NCI-H82 treated with DMSO at 0.1 percent for 48 hours (cell line): Measurements from ENCODE around the gene MC4R.

Experiments
- DNase-seq: peaks from one replicate; lab custom pipeline; 2025; ENCODE audit not compliant: unreplicated experiment; lab: John Stamatoyannopoulos, UW

MC4R gene

GRCh38 chr18:60329131-60329530, 43.4 kb downstream of the MC4R start:
- no peak for DNase-seq

DNA sequence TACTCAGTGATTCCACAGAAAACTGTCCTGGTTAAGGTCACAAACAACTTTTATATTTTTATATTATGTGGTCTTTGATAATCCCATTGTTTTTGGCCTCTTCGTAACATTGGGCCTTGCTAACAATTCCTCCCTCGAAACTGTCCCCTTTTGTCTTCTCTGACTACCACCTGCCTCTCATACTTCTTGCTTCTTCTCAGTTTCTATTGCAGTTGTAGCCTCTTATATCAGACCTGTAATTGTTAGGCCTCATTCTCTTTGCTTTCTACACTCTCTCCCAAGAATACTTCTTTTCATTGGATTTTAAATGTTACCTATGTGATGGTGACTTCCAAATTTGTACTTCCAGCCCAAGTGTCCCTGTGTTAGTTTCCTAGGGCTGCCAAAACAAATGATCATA, 44.7 kb downstream of the MC4R start:
- DNase-seq, result no peak

- no peak for DNase-seq
Measured at GRCh38 chr18:60322591-60322990, 50.0 kb downstream of the MC4R start.
